Osteocyte (in vitro differentiated cells): ENCODE data around the gene GPX1. TPM values are rescaled to one million over a fixed set of nuclear protein-coding genes. Genes with fewer than 3 reads are reported as not detected.
"Not testable (repeated sequence)": the region's sequence is repeated elsewhere in the genome, so short reads cannot be mapped to it uniquely, and the experiment has no call there.

Source experiments
- DNase-seq: peaks from one replicate; pipeline ENCODE4 v3.0.0; 2021; ENCODE audit warnings: mixed read lengths; ENCODE audit not compliant: unreplicated experiment; ENCODE audit errors: extremely low spot score
- H3K27ac Mint-ChIP-seq: one replicate; pipeline ENCODE4 v1.8.0; 2021; ENCODE audit warnings: mild to moderate bottlenecking, mixed read lengths; ENCODE audit not compliant: unreplicated experiment
- H3K27me3 Mint-ChIP-seq: one replicate; pipeline ENCODE4 v1.8.0; 2021; ENCODE audit warnings: mixed read lengths; ENCODE audit not compliant: unreplicated experiment
- H3K36me3 Mint-ChIP-seq: one replicate; pipeline ENCODE4 v1.8.0; 2021; ENCODE audit warnings: mixed read lengths; ENCODE audit not compliant: unreplicated experiment
- H3K4me1 Mint-ChIP-seq: one replicate; pipeline ENCODE4 v1.8.0; 2021; ENCODE audit warnings: mixed read lengths; ENCODE audit not compliant: unreplicated experiment
- H3K4me3 Mint-ChIP-seq: one replicate; pipeline ENCODE4 v1.8.0; 2021; ENCODE audit warnings: mild to moderate bottlenecking, moderate library complexity, mixed read lengths; ENCODE audit not compliant: unreplicated experiment
- H3K9me3 Mint-ChIP-seq: one replicate; pipeline ENCODE4 v1.8.0; 2021; ENCODE audit warnings: mixed read lengths; ENCODE audit not compliant: unreplicated experiment
- total RNA-seq: library from RNA; stranded (reverse); gene quantifications from 2 replicates; pipeline ENCODE4 v1.2.1, GENCODE V29; 2021
- TF ChIP-seq, protein P1 (sequence below): fragments of 200-600 bp; sonication (generic); IDR thresholded peaks from 2 replicates; pipeline ENCODE4 v1.5.0; 2021; ENCODE audit warnings: antibody characterized with exemption, mild to moderate bottlenecking, moderate library complexity

Gene GPX1
- total RNA-seq, 1 donor from 2014 or later: 91.6 TPM

GRCh38 chr3:49352890-49353421, 5.2 kb downstream of the GPX1 start:
- no peak for DNase-seq
- peaks cover 39% of the 10 kb centered on the region for H3K4me1 Mint-ChIP-seq
- TF ChIP-seq, protein P1, sequence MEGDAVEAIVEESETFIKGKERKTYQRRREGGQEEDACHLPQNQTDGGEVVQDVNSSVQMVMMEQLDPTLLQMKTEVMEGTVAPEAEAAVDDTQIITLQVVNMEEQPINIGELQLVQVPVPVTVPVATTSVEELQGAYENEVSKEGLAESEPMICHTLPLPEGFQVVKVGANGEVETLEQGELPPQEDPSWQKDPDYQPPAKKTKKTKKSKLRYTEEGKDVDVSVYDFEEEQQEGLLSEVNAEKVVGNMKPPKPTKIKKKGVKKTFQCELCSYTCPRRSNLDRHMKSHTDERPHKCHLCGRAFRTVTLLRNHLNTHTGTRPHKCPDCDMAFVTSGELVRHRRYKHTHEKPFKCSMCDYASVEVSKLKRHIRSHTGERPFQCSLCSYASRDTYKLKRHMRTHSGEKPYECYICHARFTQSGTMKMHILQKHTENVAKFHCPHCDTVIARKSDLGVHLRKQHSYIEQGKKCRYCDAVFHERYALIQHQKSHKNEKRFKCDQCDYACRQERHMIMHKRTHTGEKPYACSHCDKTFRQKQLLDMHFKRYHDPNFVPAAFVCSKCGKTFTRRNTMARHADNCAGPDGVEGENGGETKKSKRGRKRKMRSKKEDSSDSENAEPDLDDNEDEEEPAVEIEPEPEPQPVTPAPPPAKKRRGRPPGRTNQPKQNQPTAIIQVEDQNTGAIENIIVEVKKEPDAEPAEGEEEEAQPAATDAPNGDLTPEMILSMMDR: no peak
- no peaks in the 10 kb centered on the region for H3K27me3 Mint-ChIP-seq
- no peak overlapping the region for H3K4me3 Mint-ChIP-seq
- peak overlapping the region; percentile 57 for H3K27ac Mint-ChIP-seq
- no peaks in the 10 kb centered on the region for H3K9me3 Mint-ChIP-seq
- H3K36me3 Mint-ChIP-seq: peaks cover 11% of the 10 kb centered on the region

DNA sequence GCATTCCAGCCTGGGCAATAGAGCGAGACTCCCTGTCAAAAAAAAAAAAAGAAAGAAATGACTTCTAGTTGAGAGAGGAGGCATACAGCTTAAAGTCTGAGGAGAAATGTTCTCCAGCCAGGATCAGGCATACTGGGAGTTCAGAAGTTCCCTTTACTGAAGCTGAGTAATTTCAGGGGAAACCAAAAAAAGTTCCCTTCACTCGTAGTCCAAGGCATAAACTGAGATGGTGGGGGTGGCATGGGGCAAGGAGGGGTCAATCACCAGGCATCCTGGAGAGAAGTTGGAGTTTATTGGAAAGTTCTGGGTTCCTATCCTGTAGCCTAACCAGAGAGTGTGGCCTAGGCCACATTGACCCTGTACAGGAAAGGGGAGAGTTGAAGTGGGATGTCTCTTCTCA, 5.9 kb downstream of the GPX1 start:
- H3K27me3 Mint-ChIP-seq: no peaks in the 10 kb centered on the region
- H3K4me1 Mint-ChIP-seq: peaks cover 34% of the 10 kb centered on the region
- no peak overlapping the region for H3K4me3 Mint-ChIP-seq
- no peaks in the 10 kb centered on the region for H3K9me3 Mint-ChIP-seq
- peak overlapping the region; percentile 57 for H3K27ac Mint-ChIP-seq
- TF ChIP-seq, protein P1: no peak
- DNase-seq: no peak
- H3K36me3 Mint-ChIP-seq: peaks cover 8% of the 10 kb centered on the region

- no peak overlapping the region for H3K4me3 Mint-ChIP-seq
- no peaks in the 10 kb centered on the region for H3K9me3 Mint-ChIP-seq
- DNase-seq: no peak
- H3K4me1 Mint-ChIP-seq: peaks cover 33% of the 10 kb centered on the region
- H3K27me3 Mint-ChIP-seq: no peaks in the 10 kb centered on the region
- peaks cover 7% of the 10 kb centered on the region for H3K36me3 Mint-ChIP-seq
- H3K27ac Mint-ChIP-seq: peak overlapping the region; percentile 70
- TF ChIP-seq, protein P1: no peak
Observed at GRCh38 chr3:49351521-49352011, 6.6 kb downstream of the GPX1 start.

- Mint-ChIP-seq H3K27me3 (no peaks in the 10 kb centered on the region), H3K4me1 (peaks cover 31% of the 10 kb centered on the region), H3K27ac (no peak overlapping the region), H3K36me3 (peaks cover 2% of the 10 kb centered on the region), H3K4me3 (no peak overlapping the region), H3K9me3 (no peaks in the 10 kb centered on the region)
- TF ChIP-seq, protein P1: no peak
- DNase-seq: no peak
Observed at GRCh38 chr3:49349348-49350114, 8.6 kb downstream of the GPX1 start.

GRCh38 chr3:49348361-49348760, 9.8 kb downstream of the GPX1 start:
- H3K27me3 Mint-ChIP-seq, H3K9me3 Mint-ChIP-seq, H3K4me3 Mint-ChIP-seq, H3K27ac Mint-ChIP-seq, DNase-seq, H3K36me3 Mint-ChIP-seq: not testable (repeated sequence)
- peaks cover 31% of the 10 kb centered on the region for H3K4me1 Mint-ChIP-seq
